IgD-negative memory B cell (primary cell): ENCODE data around the gene ANKS6. TPM values are rescaled to one million over a fixed set of nuclear protein-coding genes. Genes with fewer than 3 reads are reported as not detected.

Source experiments
- H3K27ac Mint-ChIP-seq, 3 donors: one replicate each; pipeline ENCODE4 v1.8.0; 2020 to 2022; ENCODE audit warnings: mild to moderate bottlenecking in 3 of 3, mixed read lengths in 3 of 3, moderate library complexity in 1 of 3
- H3K27me3 Mint-ChIP-seq: one replicate; pipeline ENCODE4 v1.8.0; 2021; ENCODE audit warnings: mixed read lengths
- H3K36me3 Mint-ChIP-seq: one replicate; pipeline ENCODE4 v1.8.0; 2020; ENCODE audit warnings: mild to moderate bottlenecking, mixed read lengths
- H3K4me1 Mint-ChIP-seq, 3 donors: one replicate each; pipeline ENCODE4 v1.8.0; 2020 to 2022; ENCODE audit warnings: mixed read lengths in 3 of 3, mild to moderate bottlenecking in 1 of 3
- H3K4me3 Mint-ChIP-seq, 4 donors: one replicate each; pipeline ENCODE4 v1.8.0; 2020 to 2022; ENCODE audit warnings: mild to moderate bottlenecking in 4 of 4, mixed read lengths in 4 of 4, moderate library complexity in 3 of 4
- H3K9me3 Mint-ChIP-seq, 3 donors: one replicate each; pipeline ENCODE4 v1.8.0; 2020 to 2021; ENCODE audit warnings: mixed read lengths in 3 of 3, mild to moderate bottlenecking in 1 of 3
- polyA plus RNA-seq: library from polyadenylated mRNA; unstranded; fragments of 300-500 nt; fragmentation: Illumina TruSeq; gene quantifications from one replicate; pipeline ENCODE4 v1.2.3, GENCODE V29; 2021

ANKS6 gene
- polyA plus RNA-seq, 1 donor from 2014 or later: 2.5 TPM

DNA sequence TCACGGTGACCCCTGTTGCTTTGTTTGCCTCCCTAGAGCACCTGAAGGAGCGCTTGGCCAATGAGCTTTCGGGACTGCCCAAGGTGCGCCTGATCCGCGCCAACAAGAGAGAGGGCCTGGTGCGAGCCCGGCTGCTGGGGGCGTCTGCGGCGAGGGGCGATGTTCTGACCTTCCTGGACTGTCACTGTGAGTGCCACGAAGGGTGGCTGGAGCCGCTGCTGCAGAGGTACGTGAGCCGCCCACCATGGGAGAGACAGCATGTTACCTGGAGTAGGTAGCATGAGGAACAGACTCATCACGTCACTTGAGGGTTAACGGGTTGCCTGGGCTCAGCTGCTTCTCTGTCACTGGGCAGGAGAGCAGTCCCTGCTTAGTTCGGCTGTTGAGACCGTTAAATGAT, 30.4 kb upstream of the ANKS6 start:
- Mint-ChIP-seq H3K27me3 (no peaks in the 10 kb centered on the region), H3K9me3 (no peaks in the 10 kb centered on the region), H3K4me1 (peaks cover 0 to 2% (median 0%) of the 10 kb centered on the region in 3 donors), H3K4me3 (no peak overlapping the region), H3K27ac (no peak overlapping the region), H3K36me3 (peaks cover 5% of the 10 kb centered on the region)

GRCh38 chr9:98825414-98825813, 29.1 kb upstream of the ANKS6 start:
- no peak overlapping the region for H3K4me3 Mint-ChIP-seq
- no peak overlapping the region for H3K27ac Mint-ChIP-seq
- H3K27me3 Mint-ChIP-seq: no peaks in the 10 kb centered on the region
- H3K36me3 Mint-ChIP-seq: peaks cover 7% of the 10 kb centered on the region
- no peaks in the 10 kb centered on the region for H3K9me3 Mint-ChIP-seq
- H3K4me1 Mint-ChIP-seq: peaks cover 0 to 3% (median 0%) of the 10 kb centered on the region in 3 donors

DNA sequence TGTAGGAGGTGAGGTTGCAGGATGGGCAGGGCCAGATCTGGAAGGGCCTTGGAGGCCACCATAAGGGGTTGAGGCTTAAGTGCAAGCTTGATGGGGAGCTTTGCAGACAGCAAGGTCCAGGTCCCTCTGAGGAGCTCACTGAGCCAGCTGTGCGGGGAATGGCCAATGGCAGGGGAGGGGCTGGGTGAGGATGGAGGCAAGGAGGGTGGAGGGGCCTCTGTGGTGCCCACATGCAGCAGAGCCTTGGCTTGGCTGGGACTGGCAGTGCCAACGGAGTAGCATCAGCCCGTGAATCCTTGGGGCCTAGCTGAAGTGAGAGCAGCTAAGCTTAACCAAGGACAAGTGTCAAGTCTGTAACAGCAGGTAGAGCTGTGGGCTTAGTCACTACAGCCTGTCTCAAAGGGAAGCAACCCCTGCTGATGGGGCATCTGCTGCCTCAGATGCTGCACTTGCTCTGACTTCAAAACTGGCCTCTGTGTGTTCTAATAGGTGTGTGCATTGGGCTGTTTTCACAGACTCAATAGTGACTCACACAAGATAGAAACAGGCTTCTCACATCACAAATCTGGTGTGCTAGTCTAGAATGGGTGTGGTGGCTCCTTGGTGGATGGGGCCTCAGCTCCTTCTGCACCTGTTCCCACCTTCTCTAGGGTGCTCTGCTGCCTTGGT, 27.4 kb upstream of the ANKS6 start:
- Mint-ChIP-seq H3K4me3 (no peak overlapping the region), H3K36me3 (peaks cover 5% of the 10 kb centered on the region), H3K27ac (no peak overlapping the region), H3K27me3 (no peaks in the 10 kb centered on the region), H3K9me3 (no peaks in the 10 kb centered on the region), H3K4me1 (peaks cover 0 to 3% (median 0%) of the 10 kb centered on the region in 3 donors)

DNA sequence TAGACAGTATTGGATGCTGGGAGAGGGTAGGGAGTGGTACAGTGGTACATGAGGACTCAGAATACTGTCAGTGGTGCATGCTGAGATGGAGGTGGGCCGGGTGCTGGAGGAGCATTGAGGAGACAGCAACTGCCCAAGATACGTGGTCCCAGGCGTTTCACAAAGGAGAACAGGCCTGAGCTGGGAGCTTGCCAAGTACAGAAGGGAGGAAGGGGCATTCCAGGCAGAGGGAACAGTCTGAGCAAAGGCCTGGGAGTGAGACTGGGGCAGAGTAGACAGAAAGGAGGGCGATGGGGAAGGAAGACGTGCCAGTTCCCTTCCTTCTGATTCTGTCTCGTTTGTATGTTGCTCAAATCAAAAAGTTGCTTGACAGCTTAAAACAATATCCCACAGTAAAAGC, 26.3 kb upstream of the ANKS6 start:
- no peak overlapping the region for H3K4me3 Mint-ChIP-seq
- peaks cover 0 to 3% (median 0%) of the 10 kb centered on the region in 3 donors for H3K4me1 Mint-ChIP-seq
- no peaks in the 10 kb centered on the region for H3K27me3 Mint-ChIP-seq
- peaks cover 11% of the 10 kb centered on the region for H3K36me3 Mint-ChIP-seq
- H3K9me3 Mint-ChIP-seq: no peaks in the 10 kb centered on the region
- H3K27ac Mint-ChIP-seq: no peak overlapping the region

- peaks cover 10% of the 10 kb centered on the region for H3K36me3 Mint-ChIP-seq
- H3K27ac Mint-ChIP-seq: no peak overlapping the region
- no peaks in the 10 kb centered on the region for H3K27me3 Mint-ChIP-seq
- H3K4me3 Mint-ChIP-seq: no peak overlapping the region
- H3K9me3 Mint-ChIP-seq: no peaks in the 10 kb centered on the region
- peaks cover 0 to 3% (median 0%) of the 10 kb centered on the region in 3 donors for H3K4me1 Mint-ChIP-seq
These were observed 25.5 kb upstream of the ANKS6 start for GRCh38 chr9:98821831-98822230.

GRCh38 chr9:98819231-98819630, 22.9 kb upstream of the ANKS6 start:
- Mint-ChIP-seq H3K4me1 (peaks cover 0 to 3% (median 0%) of the 10 kb centered on the region in 3 donors), H3K4me3 (no peak overlapping the region), H3K27ac (no peak overlapping the region), H3K36me3 (peaks cover 10% of the 10 kb centered on the region), H3K9me3 (no peaks in the 10 kb centered on the region), H3K27me3 (no peaks in the 10 kb centered on the region)

DNA sequence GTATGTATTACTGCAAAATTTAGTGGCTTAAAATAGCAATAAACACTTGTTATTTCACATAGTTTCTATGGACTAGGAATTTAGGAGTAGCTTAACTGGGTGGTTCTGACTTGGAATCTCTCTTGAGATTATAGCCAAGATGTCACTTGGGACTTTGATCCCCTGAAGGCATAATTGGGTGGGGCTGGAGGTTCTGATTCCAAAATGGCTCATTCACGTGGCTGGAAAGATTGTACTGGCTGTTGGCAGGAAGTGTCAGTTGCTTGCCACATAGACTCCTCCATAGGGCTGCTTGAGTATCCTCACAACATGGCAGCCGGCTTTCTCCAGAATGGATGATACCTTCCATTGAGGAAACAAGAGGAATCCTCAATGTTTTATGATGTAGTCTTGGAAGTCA, 22.4 kb upstream of the ANKS6 start:
- Mint-ChIP-seq H3K36me3 (peaks cover 10% of the 10 kb centered on the region), H3K4me1 (peaks cover 0 to 3% (median 0%) of the 10 kb centered on the region in 3 donors), H3K27me3 (no peaks in the 10 kb centered on the region), H3K4me3 (no peak overlapping the region), H3K9me3 (no peaks in the 10 kb centered on the region), H3K27ac (no peak overlapping the region)

GRCh38 chr9:98815391-98815951, 19.1 kb upstream of the ANKS6 start:
- H3K9me3 Mint-ChIP-seq: peaks cover 0 to 4% (median 0%) of the 10 kb centered on the region in 3 donors
- H3K36me3 Mint-ChIP-seq: peaks cover 10% of the 10 kb centered on the region
- no peaks in the 10 kb centered on the region for H3K27me3 Mint-ChIP-seq
- H3K4me1 Mint-ChIP-seq: peaks cover 1 to 5% (median 2%) of the 10 kb centered on the region in 3 donors
- H3K27ac Mint-ChIP-seq: no peak overlapping the region
- no peak overlapping the region for H3K4me3 Mint-ChIP-seq

- H3K27ac Mint-ChIP-seq: no peak overlapping the region
- peaks cover 1% of the 10 kb centered on the region for H3K36me3 Mint-ChIP-seq
- peaks cover 7% of the 10 kb centered on the region for H3K27me3 Mint-ChIP-seq
- peaks cover 0 to 4% (median 0%) of the 10 kb centered on the region in 3 donors for H3K9me3 Mint-ChIP-seq
- H3K4me3 Mint-ChIP-seq: peak overlapping the region in 1 of 4 donors; percentile 7
- peaks cover 12 to 17% (median 12%) of the 10 kb centered on the region in 3 donors for H3K4me1 Mint-ChIP-seq
These were observed 14.8 kb upstream of the ANKS6 start for GRCh38 chr9:98811051-98811650.

DNA sequence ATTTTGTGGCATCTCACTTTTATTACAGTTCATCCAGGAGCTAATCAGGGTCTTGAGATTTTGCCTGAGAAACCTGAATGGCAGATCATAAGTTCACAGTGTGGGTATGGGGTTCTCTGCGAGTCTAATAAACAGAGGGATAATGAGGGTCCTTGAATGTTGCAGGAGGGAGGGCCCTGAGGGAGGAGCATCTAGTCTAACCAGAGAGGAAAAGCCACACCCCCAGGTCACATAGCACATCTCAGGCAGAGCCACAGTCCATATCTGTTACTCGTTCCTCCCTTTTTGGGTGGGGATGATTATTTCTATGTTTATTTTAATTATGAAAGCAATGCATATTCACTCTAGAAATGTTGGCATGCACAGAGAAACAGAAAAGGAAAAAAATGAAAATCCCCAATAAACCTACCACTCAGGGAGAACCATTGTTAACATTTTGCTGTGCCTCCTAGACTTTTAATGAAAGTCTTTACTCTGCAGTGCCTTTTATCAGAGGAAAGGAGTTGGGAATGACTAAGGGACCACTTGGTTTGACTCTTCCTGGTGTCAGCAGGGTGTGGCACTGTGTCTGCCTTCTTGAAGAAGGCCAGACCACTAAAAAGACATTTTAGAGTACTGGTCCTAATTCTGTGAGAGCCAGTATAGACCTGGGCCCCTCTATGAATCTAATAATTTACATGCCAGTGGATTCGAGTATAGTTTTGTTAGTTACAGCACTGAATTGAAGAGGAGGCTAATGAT, 13.9 kb upstream of the ANKS6 start:
- H3K36me3 Mint-ChIP-seq: peaks cover 1% of the 10 kb centered on the region
- peaks cover 12 to 17% (median 12%) of the 10 kb centered on the region in 3 donors for H3K4me1 Mint-ChIP-seq
- H3K9me3 Mint-ChIP-seq: peaks cover 0 to 4% (median 0%) of the 10 kb centered on the region in 3 donors
- peaks cover 7% of the 10 kb centered on the region for H3K27me3 Mint-ChIP-seq
- H3K4me3 Mint-ChIP-seq: peak overlapping the region in 3 of 4 donors; percentile 9 to 80 (median 61)
- H3K27ac Mint-ChIP-seq: no peak overlapping the region

DNA sequence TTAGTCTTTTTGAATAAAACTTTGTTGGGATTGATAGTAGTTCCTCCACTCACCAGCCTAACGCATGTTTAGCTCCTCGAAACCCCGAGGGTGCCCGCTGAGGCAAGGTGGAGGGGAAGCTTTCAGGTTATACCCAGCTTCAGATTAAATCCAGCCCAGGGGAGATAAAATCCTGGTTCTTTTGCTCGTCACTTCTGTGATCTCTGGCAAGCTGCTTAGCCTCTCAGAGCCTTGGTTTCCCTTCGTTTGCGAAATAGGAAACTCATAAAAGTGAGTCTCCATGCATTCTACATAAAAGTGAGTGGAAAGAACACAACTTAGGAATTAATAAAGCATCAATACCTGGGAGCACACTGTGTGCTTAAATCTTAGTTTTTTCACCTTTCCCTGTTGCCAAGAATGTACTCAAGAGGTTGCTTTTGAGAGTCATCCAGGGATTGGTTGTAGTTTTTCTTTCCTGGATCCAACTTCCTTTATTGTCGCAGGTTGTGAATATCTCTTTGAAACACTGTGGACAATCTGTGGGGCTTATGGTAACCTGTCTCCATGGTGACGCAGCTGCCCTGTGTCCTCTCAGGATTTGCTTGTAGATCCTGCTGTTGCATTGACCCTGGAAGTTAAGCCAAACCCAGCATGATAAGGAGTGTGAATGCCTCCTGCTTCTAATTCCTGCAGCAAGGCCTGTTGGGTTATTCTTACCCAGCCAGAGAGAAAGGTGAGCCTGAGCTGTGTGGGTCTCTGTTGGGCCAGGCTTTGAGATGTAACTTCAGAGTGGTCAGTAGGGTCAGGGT, 13.2 kb upstream of the ANKS6 start:
- Mint-ChIP-seq H3K27ac (no peak overlapping the region), H3K4me3 (peak overlapping the region; percentile 9 to 80 (median 59)), H3K36me3 (peaks cover 1% of the 10 kb centered on the region), H3K9me3 (peaks cover 0 to 4% (median 0%) of the 10 kb centered on the region in 3 donors), H3K27me3 (peaks cover 7% of the 10 kb centered on the region), H3K4me1 (peaks cover 12 to 17% (median 12%) of the 10 kb centered on the region in 3 donors)

DNA sequence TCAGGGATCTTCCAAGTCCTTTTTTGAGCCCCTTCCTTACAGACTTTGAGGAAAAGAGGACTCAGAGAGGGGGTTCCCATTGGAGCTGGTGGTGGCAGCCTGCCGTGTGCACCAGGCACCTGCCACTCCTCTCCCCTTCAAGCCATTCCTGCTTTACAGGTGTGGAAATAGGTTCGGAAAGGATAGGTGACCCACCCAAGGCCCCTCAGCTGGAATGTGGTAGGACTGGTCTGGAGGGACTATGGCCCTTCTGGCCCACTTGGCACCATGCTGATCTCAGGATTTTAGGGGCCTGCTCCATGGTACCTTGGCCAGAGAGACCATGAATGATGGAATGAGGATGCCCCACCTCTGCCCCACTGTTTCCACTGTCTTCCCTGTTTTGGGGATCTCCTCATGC, 12.5 kb upstream of the ANKS6 start:
- peaks cover 1% of the 10 kb centered on the region for H3K36me3 Mint-ChIP-seq
- peaks cover 12 to 17% (median 12%) of the 10 kb centered on the region in 3 donors for H3K4me1 Mint-ChIP-seq
- H3K27ac Mint-ChIP-seq: no peak overlapping the region
- peaks cover 7% of the 10 kb centered on the region for H3K27me3 Mint-ChIP-seq
- H3K4me3 Mint-ChIP-seq: peak overlapping the region; percentile 32 to 95 (median 82)
- peaks cover 0 to 4% (median 0%) of the 10 kb centered on the region in 3 donors for H3K9me3 Mint-ChIP-seq

DNA sequence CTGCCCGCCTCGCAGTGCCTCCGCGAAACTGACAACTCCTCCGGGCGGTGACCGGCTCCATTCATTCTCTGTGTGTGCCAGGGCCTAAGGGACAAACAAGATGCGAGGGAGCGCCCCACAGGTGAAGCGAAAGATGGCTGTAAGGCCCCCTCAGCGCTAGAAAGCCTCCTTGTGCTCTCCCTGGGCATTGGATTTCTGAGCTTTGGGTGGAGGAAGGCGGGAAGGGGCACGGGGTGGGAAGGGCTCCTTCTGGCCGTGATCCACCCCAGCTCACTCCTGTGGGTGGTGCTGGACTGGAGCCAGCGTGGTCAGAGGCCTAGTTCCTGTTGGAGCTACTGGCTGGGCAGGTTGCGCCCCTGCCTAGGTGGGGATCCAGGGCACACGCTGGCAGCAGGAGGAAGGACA, 12.1 kb upstream of the ANKS6 start:
- Mint-ChIP-seq H3K9me3 (peaks cover 0 to 4% (median 0%) of the 10 kb centered on the region in 3 donors), H3K36me3 (peaks cover 1% of the 10 kb centered on the region), H3K4me1 (peaks cover 12 to 17% (median 12%) of the 10 kb centered on the region in 3 donors), H3K4me3 (peak overlapping the region; percentile 80 to 95 (median 88)), H3K27ac (peak overlapping the region in 1 of 3 donors; percentile 53), H3K27me3 (peaks cover 8% of the 10 kb centered on the region)

DNA sequence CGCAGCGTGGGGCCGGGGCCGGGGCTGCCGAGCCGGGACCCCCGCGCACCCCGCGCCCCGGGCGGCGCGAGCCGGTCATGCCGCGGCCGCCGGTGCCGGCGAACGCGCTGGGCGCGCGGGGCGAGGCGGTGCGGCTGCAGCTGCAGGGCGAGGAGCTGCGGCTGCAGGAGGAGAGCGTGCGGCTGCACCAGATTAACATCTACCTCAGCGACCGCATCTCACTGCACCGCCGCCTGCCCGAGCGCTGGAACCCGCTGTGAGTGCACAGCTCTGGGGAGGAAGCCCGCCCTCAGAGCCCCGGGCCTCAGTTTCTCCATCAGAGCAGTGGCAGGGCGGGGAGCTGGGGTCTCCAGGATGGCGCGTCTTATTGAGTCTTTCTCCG, 11.4 kb upstream of the ANKS6 start:
- H3K27me3 Mint-ChIP-seq: peaks cover 10% of the 10 kb centered on the region
- peaks cover 12 to 17% (median 12%) of the 10 kb centered on the region in 3 donors for H3K4me1 Mint-ChIP-seq
- H3K36me3 Mint-ChIP-seq: peaks cover 1% of the 10 kb centered on the region
- peak overlapping the region in 1 of 3 donors; percentile 53 for H3K27ac Mint-ChIP-seq
- H3K4me3 Mint-ChIP-seq: peak overlapping the region; percentile 80 to 95 (median 88)
- H3K9me3 Mint-ChIP-seq: no peaks in the 10 kb centered on the region
